HEK293 (cell line): ENCODE measurements around the gene PIGL.

Experiments used
- CTCF ChIA-PET: fragments of 350-600 bp; formaldehyde crosslinking; extraction: SDS; loops from one replicate; lab custom pipeline; 2021; ENCODE audit warnings: antibody characterized with exemption; lab: Yijun Ruan, JAX
- POLR2A ChIA-PET: fragments of 300-600 bp; formaldehyde crosslinking; extraction: SDS; loops from one replicate; lab custom pipeline; 2020; ENCODE audit warnings: antibody characterized with exemption, inconsistent platforms; lab: Yijun Ruan, JAX
- H3K27ac ChIP-seq: fragments of 200-500 bp; sonication (Bioruptor generic); 2 replicates; pipeline ENCODE4 v1.5.1; 2014; ENCODE audit warnings: low read depth, low read length, control low read depth, inconsistent platforms; ENCODE audit errors: extremely low read depth
- H3K36me3 ChIP-seq, 2 experiments: fragments of 200-500 bp in 1 of 2; sonication (Bioruptor generic) in 1 of 2; 1 replicate in 1 of 2; 2 replicates in 1 of 2; pipeline ENCODE4 v1.5.1; 2014 to 2017; ENCODE audit warnings: inconsistent platforms in 2 of 2, low read length in 2 of 2; ENCODE audit not compliant: control insufficient read depth in 2 of 2, insufficient read depth in 1 of 2
- H3K4me1 ChIP-seq: fragments of 200-500 bp; sonication (Bioruptor generic); 2 replicates; pipeline ENCODE4 v1.5.1; 2014; ENCODE audit warnings: mild to moderate bottlenecking, low read length, inconsistent platforms; ENCODE audit not compliant: control insufficient read depth, insufficient read depth
- H3K4me3 ChIP-seq: 2 replicates; pipeline ENCODE4 v1.5.1; 2011; ENCODE audit warnings: low read depth, mild to moderate bottlenecking, control low read depth, low read length, moderate library complexity
- H3K9me3 ChIP-seq: fragments of 200-500 bp; sonication (Bioruptor generic); 2 replicates; pipeline ENCODE4 v1.5.1; 2014; ENCODE audit warnings: low read depth, low read length, inconsistent platforms; ENCODE audit not compliant: control insufficient read depth, insufficient read depth
- HIC1 ChIP-seq: fragments of 450-650 bp; formaldehyde crosslinking; IDR thresholded peaks from 2 replicates; pipeline ENCODE4 v1.5.1; 2016; ENCODE audit warnings: missing biosample characterization, missing genetic modification characterization
- KLF9 ChIP-seq: fragments of 450-650 bp; formaldehyde crosslinking; IDR thresholded peaks from 2 replicates; pipeline ENCODE4 v1.5.1; 2016; ENCODE audit warnings: missing biosample characterization, missing genetic modification characterization, low read depth
- PRDM4 ChIP-seq: fragments of 450-650 bp; formaldehyde crosslinking; IDR thresholded peaks from 2 replicates; pipeline ENCODE4 v1.5.1; 2017; ENCODE audit warnings: missing biosample characterization, missing genetic modification characterization
- PRDM6 ChIP-seq: fragments of 450-650 bp; formaldehyde crosslinking; IDR thresholded peaks from 2 replicates; pipeline ENCODE4 v1.5.1; 2017; ENCODE audit warnings: missing biosample characterization, missing genetic modification characterization
- REPIN1 ChIP-seq: fragments of 450-650 bp; formaldehyde crosslinking; IDR thresholded peaks from 2 replicates; pipeline ENCODE4 v1.5.1; 2017; ENCODE audit warnings: missing biosample characterization, missing genetic modification characterization, low read depth
- ZFP41 ChIP-seq: fragments of 450-650 bp; formaldehyde crosslinking; IDR thresholded peaks from 2 replicates; pipeline ENCODE4 v1.5.1; 2016; ENCODE audit warnings: missing biosample characterization, missing genetic modification characterization, borderline replicate concordance
- ZNF148 ChIP-seq: fragments of 450-650 bp; formaldehyde crosslinking; IDR thresholded peaks from 2 replicates; pipeline ENCODE4 v1.5.0; 2017; ENCODE audit warnings: missing biosample characterization, missing genetic modification characterization, borderline replicate concordance
- ZNF223 ChIP-seq: fragments of 450-650 bp; formaldehyde crosslinking; IDR thresholded peaks from 2 replicates; pipeline ENCODE4 v1.5.1; 2016; ENCODE audit warnings: missing biosample characterization, missing genetic modification characterization
- ZNF248 ChIP-seq: fragments of 450-650 bp; formaldehyde crosslinking; IDR thresholded peaks from 2 replicates; pipeline ENCODE4 v1.5.1; 2017; ENCODE audit warnings: missing biosample characterization, missing genetic modification characterization
- ZNF274 ChIP-seq, 2 experiments: fragments of 200-500 bp in 1 of 2; fragments of 450-650 bp in 1 of 2; sonication (Bioruptor generic) in 1 of 2; formaldehyde crosslinking in 1 of 2; IDR thresholded peaks; 2 replicates each; pipeline versions ENCODE4 v1.5.1 to v1.6.1; 2014 to 2016; ENCODE audit warnings: borderline replicate concordance in 1 of 2, inconsistent platforms in 1 of 2, low read length in 1 of 2, missing biosample characterization in 1 of 2, missing genetic modification characterization in 1 of 2
- ZNF280C ChIP-seq: fragments of 450-650 bp; formaldehyde crosslinking; IDR thresholded peaks from 2 replicates; pipeline ENCODE4 v1.5.1; 2016; ENCODE audit warnings: missing biosample characterization, missing genetic modification characterization
- ZNF311 ChIP-seq: fragments of 450-650 bp; formaldehyde crosslinking; IDR thresholded peaks from 2 replicates; pipeline ENCODE4 v1.5.1; 2017; ENCODE audit warnings: missing biosample characterization, missing genetic modification characterization, borderline replicate concordance
- ZNF530 ChIP-seq: fragments of 450-650 bp; formaldehyde crosslinking; IDR thresholded peaks from 2 replicates; pipeline ENCODE4 v1.5.1; 2016; ENCODE audit warnings: low read depth, missing biosample characterization, missing genetic modification characterization
- ZNF561 ChIP-seq: fragments of 450-650 bp; IDR thresholded peaks from 2 replicates; pipeline ENCODE4 v1.5.1; 2018; ENCODE audit warnings: missing biosample characterization, missing genetic modification characterization, borderline replicate concordance
- ZNF677 ChIP-seq: fragments of 450-650 bp; IDR thresholded peaks from 2 replicates; pipeline ENCODE4 v1.5.0; 2018; ENCODE audit warnings: missing biosample characterization, mild to moderate bottlenecking, missing genetic modification characterization, moderate library complexity
- ZNF830 ChIP-seq: fragments of 450-650 bp; IDR thresholded peaks from 2 replicates; pipeline ENCODE4 v1.5.0; 2018; ENCODE audit warnings: missing biosample characterization, missing genetic modification characterization, low read depth, mild to moderate bottlenecking, moderate library complexity
- TF ChIP-seq, protein P1 (sequence below): fragments of 450-650 bp; formaldehyde crosslinking; optimal IDR thresholded peaks from 2 replicates; pipeline ENCODE3; 2016; ENCODE audit warnings: missing biosample characterization, mild to moderate bottlenecking, missing genetic modification characterization
- TF ChIP-seq, protein P2 (sequence below): fragments of 450-650 bp; formaldehyde crosslinking; IDR thresholded peaks from 2 replicates; pipeline ENCODE4 v1.5.1; 2016; ENCODE audit warnings: missing biosample characterization, missing genetic modification characterization, low read depth

Gene PIGL

DNA sequence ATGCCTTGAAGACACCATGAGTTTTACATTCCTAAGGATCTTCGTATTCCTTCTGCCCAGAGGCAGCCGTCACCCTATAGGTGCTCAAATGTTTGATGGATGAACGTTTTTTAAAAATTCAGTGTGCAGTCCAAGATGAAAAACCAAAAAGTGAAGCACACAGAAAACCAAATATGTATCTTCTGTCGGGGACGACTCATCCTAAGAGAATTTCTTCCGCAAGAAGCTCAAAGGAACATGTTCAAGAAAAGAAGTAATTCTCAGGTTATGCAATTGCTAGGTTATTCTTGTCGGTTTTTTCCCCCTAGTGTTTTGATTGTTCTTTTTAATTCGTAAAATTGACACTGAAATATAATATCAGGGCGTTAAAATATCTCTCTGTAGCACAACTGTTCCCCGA is 134.8 kb downstream of the PIGL start:
- CTCF ChIA-PET, result interaction anchor here (0.9 to 7.9 kb wide), 8 partner anchors 13 to 75 kb away, joined by 3 to 89 read pairs (median 5); no protein-coding TSS in a partner anchor
- Histone ChIP-seq H3K9me3 (no peaks in the 10 kb centered on the region), H3K4me1 (peaks cover 3% of the 10 kb centered on the region; the same call in 1 of the 2 replicates), H3K36me3 (peaks cover 21 to 29% of the 10 kb centered on the region in 2 experiments), H3K4me3 (peak overlapping the region; percentile 77), H3K27ac (peak overlapping the region; percentile 97; the same call in 1 of the 2 replicates)
- POLR2A ChIA-PET, result interaction anchor here (0.5 to 5.3 kb wide), 8 partner anchors 8 to 1283 kb away, joined by 3 to 44 read pairs (median 4); partner anchors contain the start of genes TTC19, UBB and ZSWIM7
- no peak for TF ChIP-seq ZNF311
- peak; percentile 47; the same call in 1 of the 2 replicates for TF ChIP-seq PRDM6 (tag by site-specific recombination)
- TF ChIP-seq, protein P1, sequence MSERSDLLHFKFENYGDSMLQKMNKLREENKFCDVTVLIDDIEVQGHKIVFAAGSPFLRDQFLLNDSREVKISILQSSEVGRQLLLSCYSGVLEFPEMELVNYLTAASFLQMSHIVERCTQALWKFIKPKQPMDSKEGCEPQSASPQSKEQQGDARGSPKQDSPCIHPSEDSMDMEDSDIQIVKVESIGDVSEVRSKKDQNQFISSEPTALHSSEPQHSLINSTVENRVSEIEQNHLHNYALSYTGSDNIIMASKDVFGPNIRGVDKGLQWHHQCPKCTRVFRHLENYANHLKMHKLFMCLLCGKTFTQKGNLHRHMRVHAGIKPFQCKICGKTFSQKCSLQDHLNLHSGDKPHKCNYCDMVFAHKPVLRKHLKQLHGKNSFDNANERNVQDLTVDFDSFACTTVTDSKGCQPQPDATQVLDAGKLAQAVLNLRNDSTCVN (tag by site-specific recombination), result no peak
- TF ChIP-seq ZNF677 (tag by site-specific recombination), result peak; percentile 39; the same call in 1 of the 2 replicates
- TF ChIP-seq ZNF530 (tag by site-specific recombination), result no peak
- no peak for TF ChIP-seq ZNF274 (IDR thresholded peaks at IDR 0.05; ENCODE audit: low read length)
- TF ChIP-seq ZNF274 (tag by site-specific recombination; IDR thresholded peaks at IDR 0.05; ENCODE audit: borderline replicate concordance), result no peak
- TF ChIP-seq, protein P2, sequence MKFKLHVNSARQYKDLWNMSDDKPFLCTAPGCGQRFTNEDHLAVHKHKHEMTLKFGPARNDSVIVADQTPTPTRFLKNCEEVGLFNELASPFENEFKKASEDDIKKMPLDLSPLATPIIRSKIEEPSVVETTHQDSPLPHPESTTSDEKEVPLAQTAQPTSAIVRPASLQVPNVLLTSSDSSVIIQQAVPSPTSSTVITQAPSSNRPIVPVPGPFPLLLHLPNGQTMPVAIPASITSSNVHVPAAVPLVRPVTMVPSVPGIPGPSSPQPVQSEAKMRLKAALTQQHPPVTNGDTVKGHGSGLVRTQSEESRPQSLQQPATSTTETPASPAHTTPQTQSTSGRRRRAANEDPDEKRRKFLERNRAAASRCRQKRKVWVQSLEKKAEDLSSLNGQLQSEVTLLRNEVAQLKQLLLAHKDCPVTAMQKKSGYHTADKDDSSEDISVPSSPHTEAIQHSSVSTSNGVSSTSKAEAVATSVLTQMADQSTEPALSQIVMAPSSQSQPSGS (tag by site-specific recombination), result no peak
- TF ChIP-seq ZNF830 (tag by site-specific recombination), result no peak

- Histone ChIP-seq H3K4me1 (peaks cover 3% of the 10 kb centered on the region; the same call in 1 of the 2 replicates), H3K9me3 (no peaks in the 10 kb centered on the region), H3K27ac (peak overlapping the region; percentile 97), H3K4me3 (peak overlapping the region; percentile 77), H3K36me3 (peaks cover 21 to 25% of the 10 kb centered on the region in 2 experiments)
- ChIA-PET CTCF (interaction anchor here (0.7 to 7.9 kb wide), 7 partner anchors 8 to 136 kb away, joined by 3 to 89 read pairs (median 4); no protein-coding TSS in a partner anchor), POLR2A (interaction anchor here (0.5 to 5.3 kb wide), 11 partner anchors 8 to 1282 kb away, joined by 3 to 44 read pairs (median 4); partner anchors contain the start of genes TTC19, UBB and ZSWIM7)
- TF ChIP-seq ZNF280C (tag by site-specific recombination), result no peak
- TF ChIP-seq ZFP41 (tag by site-specific recombination), result no peak
- TF ChIP-seq REPIN1 (tag by site-specific recombination), result no peak
- no peak for TF ChIP-seq ZNF561 (tag by site-specific recombination)
- TF ChIP-seq ZNF223, result no peak
- peak; percentile 61; the same call in 1 of the 2 replicates for TF ChIP-seq KLF9 (tag by site-specific recombination)
- no peak for TF ChIP-seq ZNF248 (tag by site-specific recombination)
- TF ChIP-seq ZNF148 (tag by site-specific recombination), result no peak
- TF ChIP-seq PRDM4 (tag by site-specific recombination), result no peak
- TF ChIP-seq HIC1 (tag by site-specific recombination), result no peak
Observed at GRCh38 chr17:16352303-16352666, 135.3 kb downstream of the PIGL start.
